H1 (cell line): ENCODE results near the gene QSOX2. TPM values are rescaled to one million over a fixed set of nuclear protein-coding genes. Genes with fewer than 3 reads are reported as not detected.

ENCODE experiments used
- CBX8 ChIP-seq: fragments of 300-800, 300-1000 bp; sonication (generic); IDR thresholded peaks from 2 replicates; pipeline ENCODE4 v1.7.1; 2016; ENCODE audit warnings: low read depth, low read length, borderline replicate concordance
- CHD7 ChIP-seq: fragments of 300-600 bp; sonication (generic); IDR thresholded peaks from 2 replicates; pipeline ENCODE4 v1.7.1; 2012; ENCODE audit warnings: low read length, moderate library complexity, mild to moderate bottlenecking, inconsistent platforms; ENCODE audit not compliant: insufficient replicate concordance
- E2F6 ChIP-seq: IDR thresholded peaks from 2 replicates; pipeline ENCODE4 v1.6.1; 2012; ENCODE audit warnings: inconsistent platforms
- GABPA ChIP-seq: IDR thresholded peaks from 2 replicates; pipeline ENCODE4 v1.6.1; 2011; ENCODE audit warnings: mild to moderate bottlenecking, low read length, moderate library complexity, borderline replicate concordance; ENCODE audit not compliant: insufficient read depth
- KDM1A ChIP-seq: fragments of 200-600, 300-600 bp; sonication (generic); IDR thresholded peaks from 2 replicates; pipeline ENCODE4 v1.7.1; 2016; ENCODE audit warnings: mild to moderate bottlenecking, low read length, borderline replicate concordance
- PHF8 ChIP-seq: fragments of 200-600 bp; sonication (generic); conservative IDR thresholded peaks from 2 replicates; pipeline ENCODE4 v1.7.1; 2012; ENCODE audit warnings: low read depth, mild to moderate bottlenecking, inconsistent platforms, low read length, moderate library complexity
- SAP30 ChIP-seq: fragments of 300-600 bp; sonication (generic); IDR thresholded peaks from 2 replicates; pipeline ENCODE4 v1.7.1; 2012; ENCODE audit warnings: low read length, moderate library complexity, mild to moderate bottlenecking, inconsistent platforms; ENCODE audit not compliant: insufficient read depth, insufficient replicate concordance
- SIRT6 ChIP-seq: IDR thresholded peaks from one replicate; pipeline ENCODE4 v1.7.1; 2012; ENCODE audit warnings: low read length, inconsistent platforms
- TAF1 ChIP-seq: IDR thresholded peaks from 2 replicates; pipeline ENCODE4 v1.6.1; 2011; ENCODE audit warnings: mild to moderate bottlenecking, low read depth, low read length
- polyA plus RNA-seq, 7 experiments: library from polyadenylated mRNA; depleted of rRNA in 3 of 7; stranded (reverse) in 5 of 7; unstranded in 2 of 7; fragments of >200 nt in 5 of 7; fragments of 200-250 nt in 2 of 7; gene quantifications; 1 replicate in 5 of 7; 2 replicates in 1 of 7; 4 replicates in 1 of 7; pipeline versions ENCODE4 v1.2.1 to v1.2.3, GENCODE V29; 2011 to 2013; ENCODE audit warnings: missing spikeins in 2 of 7, mixed read lengths in 2 of 7
- total RNA-seq: library from RNA; stranded (reverse); fragmentation: NEBNext Ultra II Directional; extraction: Animal tissue kit (Norgen Biotek cat#: 25700); gene quantifications from 2 replicates; pipeline ENCODE4 v1.2.1, GENCODE V29; 2021

Gene QSOX2
- total and polyA plus RNA-seq, 2 of the 8 experiments (the other 6 are each of a cell fraction or from before 2014, with no cell fraction given) = 18.0 to 28.6 TPM

DNA sequence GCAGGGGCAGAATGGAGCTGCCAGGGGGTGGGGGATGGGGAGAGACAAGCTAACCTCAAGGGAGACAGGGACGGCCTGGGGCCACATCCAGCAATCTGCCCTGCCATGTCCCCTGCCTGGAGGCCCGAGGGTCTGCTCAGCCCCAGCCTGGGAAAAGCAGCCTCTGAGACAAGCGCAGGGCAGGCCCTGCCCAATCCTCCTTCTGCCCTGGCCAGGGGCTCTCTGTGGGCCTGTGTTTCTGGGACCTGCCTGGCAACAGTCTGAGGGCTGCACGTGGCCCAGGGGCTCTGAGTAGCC is 13.9 kb upstream of the QSOX2 start (continued):
- TF ChIP-seq CHD7 (no peak), KDM1A (no peak), SIRT6 (no peak), SAP30 (no peak), CBX8 (no peak), GABPA (no peak), TAF1 (no peak), PHF8 (no peak), E2F6 (no peak)
